ENCODE results near the gene ADAMTS15. TPM values are rescaled to one million over a fixed set of nuclear protein-coding genes. Genes with fewer than 3 reads are reported as not detected.

ADAMTS15 gene
- total and polyA plus RNA-seq, 2 donors (not counting 1 experiment from before 2014, with no cell fraction given) = not detected

DNA sequence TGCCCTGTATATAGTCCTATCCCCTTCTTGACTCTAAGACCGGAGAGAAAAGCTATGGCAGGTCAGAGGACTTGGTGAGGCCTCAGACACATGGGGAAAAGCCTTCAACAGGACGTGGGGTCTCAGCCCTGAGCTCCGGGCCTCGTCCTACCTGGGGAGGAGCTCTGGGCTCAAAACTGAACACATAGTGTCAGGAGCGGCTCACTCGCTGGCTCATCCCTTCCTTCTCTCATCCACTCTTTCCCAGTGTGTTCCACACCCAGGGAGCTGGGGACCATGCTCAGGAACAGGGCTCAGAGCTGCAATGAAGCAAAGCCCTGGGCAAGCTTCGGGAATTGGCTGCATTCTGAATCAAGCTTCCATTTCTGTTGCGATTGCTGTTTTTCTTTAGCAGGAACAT is 14.5 kb downstream of the ADAMTS15 start:
- DNase-seq (no peak), ATAC-seq (ENCODE audit: low read depth) (no peak)
- H2AFZ ChIP-seq (ENCODE audit: insufficient read depth, low read depth, low read length, poor library complexity, severe bottlenecking) = no peak overlapping the region
- H3K36me3 ChIP-seq (replicated peaks in 1 of 2; ENCODE audit: control extremely low read depth in 1 of 2, control insufficient read depth in 1 of 2, extremely low read depth in 1 of 2, insufficient read depth in 2 of 2, low read length in 1 of 2) = no peaks in the 10 kb centered on the region
- Mint-ChIP-seq H3K4me1 (no peaks in the 10 kb centered on the region), H3K9me3 (ENCODE audit: insufficient read depth) (no peaks in the 10 kb centered on the region), H3K27me3 (no peaks in the 10 kb centered on the region), H3K27ac (no peak overlapping the region), H3K4me3 (no peak overlapping the region)
- H3K4me1 ChIP-seq (ENCODE audit: control insufficient read depth in 2 of 2, insufficient read depth in 2 of 2, low read length in 2 of 2) = no peaks in the 10 kb centered on the region
- H3K9ac ChIP-seq (ENCODE audit: low read length) = no peak overlapping the region
- no peak overlapping the region for H3K4me2 ChIP-seq (replicated peaks; ENCODE audit: low read depth, low read length, poor library complexity, severe bottlenecking)
- H4K20me1 ChIP-seq (ENCODE audit: control insufficient read depth, insufficient read depth, low read length, poor library complexity, severe bottlenecking) = no peaks in the 10 kb centered on the region
- H3K27ac ChIP-seq (ENCODE audit: low read length in 2 of 2) = no peak overlapping the region
- ChIA-PET CTCF (interaction anchor here (1.1 kb wide), 1 partner anchor 32 kb away, joined by 3 read pairs; no protein-coding TSS in a partner anchor), POLR2A (no interaction called here)
- H3K4me3 ChIP-seq (ENCODE audit: control extremely low read depth in 1 of 5, extremely low read depth in 1 of 5, insufficient read depth in 1 of 5, low read depth in 2 of 5, low read length in 4 of 5) = no peak overlapping the region
- WGBS (ENCODE audit: insufficient coverage) = 89% methylated on average over 7 of the region's 8 CpGs
- TF ChIP-seq EZH2 (IDR thresholded peaks at IDR 0.05; ENCODE audit: borderline replicate concordance, insufficient read depth, low read depth, low read length, poor library complexity, severe bottlenecking) = no peak
- TF ChIP-seq, protein P1, sequence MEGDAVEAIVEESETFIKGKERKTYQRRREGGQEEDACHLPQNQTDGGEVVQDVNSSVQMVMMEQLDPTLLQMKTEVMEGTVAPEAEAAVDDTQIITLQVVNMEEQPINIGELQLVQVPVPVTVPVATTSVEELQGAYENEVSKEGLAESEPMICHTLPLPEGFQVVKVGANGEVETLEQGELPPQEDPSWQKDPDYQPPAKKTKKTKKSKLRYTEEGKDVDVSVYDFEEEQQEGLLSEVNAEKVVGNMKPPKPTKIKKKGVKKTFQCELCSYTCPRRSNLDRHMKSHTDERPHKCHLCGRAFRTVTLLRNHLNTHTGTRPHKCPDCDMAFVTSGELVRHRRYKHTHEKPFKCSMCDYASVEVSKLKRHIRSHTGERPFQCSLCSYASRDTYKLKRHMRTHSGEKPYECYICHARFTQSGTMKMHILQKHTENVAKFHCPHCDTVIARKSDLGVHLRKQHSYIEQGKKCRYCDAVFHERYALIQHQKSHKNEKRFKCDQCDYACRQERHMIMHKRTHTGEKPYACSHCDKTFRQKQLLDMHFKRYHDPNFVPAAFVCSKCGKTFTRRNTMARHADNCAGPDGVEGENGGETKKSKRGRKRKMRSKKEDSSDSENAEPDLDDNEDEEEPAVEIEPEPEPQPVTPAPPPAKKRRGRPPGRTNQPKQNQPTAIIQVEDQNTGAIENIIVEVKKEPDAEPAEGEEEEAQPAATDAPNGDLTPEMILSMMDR (IDR thresholded peaks at IDR 0.05) = no peak
- intact Hi-C loops (cut with micrococcal nuclease) = no loop called here
- no peaks in the 10 kb centered on the region for H3K9me3 ChIP-seq (ENCODE audit: control extremely low read depth in 1 of 3, control insufficient read depth in 2 of 3, insufficient read depth in 1 of 3, low read length in 2 of 3)
- H3K79me2 ChIP-seq (ENCODE audit: control insufficient read depth, insufficient read depth, low read length) = no peaks in the 10 kb centered on the region
- no peaks in the 10 kb centered on the region for H3K27me3 ChIP-seq (replicated peaks in 1 of 4; ENCODE audit: control extremely low read depth in 1 of 4, control insufficient read depth in 3 of 4, insufficient read depth in 4 of 4, low read length in 3 of 4)

DNA sequence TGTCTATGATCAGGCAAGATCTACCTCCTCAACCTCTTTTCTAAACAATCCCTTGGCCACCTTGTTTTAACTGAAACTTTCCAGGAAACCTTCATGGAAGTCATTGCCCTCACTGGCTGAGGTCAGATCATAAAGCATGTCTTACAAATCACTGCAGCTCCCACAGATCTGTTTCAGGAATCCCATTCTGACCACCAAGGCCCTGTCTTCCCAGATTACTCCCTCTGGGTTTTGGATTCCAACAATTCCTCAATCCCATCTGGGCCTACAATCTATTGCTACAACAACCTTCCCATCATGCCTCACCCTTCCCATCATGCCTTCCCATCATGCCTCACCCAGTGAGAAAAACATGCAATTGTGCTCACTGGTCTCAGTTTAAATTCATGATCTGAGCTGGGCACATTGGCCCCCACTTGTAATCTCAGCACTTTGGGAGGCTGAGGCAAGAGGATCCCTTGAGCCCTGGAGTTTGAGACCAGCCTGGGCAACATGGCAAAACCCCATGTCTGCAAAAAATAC is 15.9 kb downstream of the ADAMTS15 start:
- no peak overlapping the region for H3K4me2 ChIP-seq (replicated peaks; ENCODE audit: low read depth, low read length, poor library complexity, severe bottlenecking)
- H3K27ac ChIP-seq (ENCODE audit: low read length in 2 of 2) = no peak overlapping the region
- intact Hi-C loops (cut with micrococcal nuclease) = no loop called here
- POLR2A ChIA-PET = no interaction called here
- ATAC-seq (ENCODE audit: low read depth) (no peak), DNase-seq (no peak)
- H3K9me3 ChIP-seq (ENCODE audit: control extremely low read depth in 1 of 3, control insufficient read depth in 2 of 3, insufficient read depth in 1 of 3, low read length in 2 of 3) = no peaks in the 10 kb centered on the region
- peaks cover 4% of the 10 kb centered on the region for H3K27me3 Mint-ChIP-seq
- no peaks in the 10 kb centered on the region for H4K20me1 ChIP-seq (ENCODE audit: control insufficient read depth, insufficient read depth, low read length, poor library complexity, severe bottlenecking)
- TF ChIP-seq, protein P1 (IDR thresholded peaks at IDR 0.05) = no peak
- no peak for TF ChIP-seq EZH2 (IDR thresholded peaks at IDR 0.05; ENCODE audit: borderline replicate concordance, insufficient read depth, low read depth, low read length, poor library complexity, severe bottlenecking)
- H3K4me1 Mint-ChIP-seq = no peaks in the 10 kb centered on the region
- CTCF ChIA-PET = no interaction called here
- no peaks in the 10 kb centered on the region for H3K27me3 ChIP-seq (replicated peaks in 1 of 4; ENCODE audit: control extremely low read depth in 1 of 4, control insufficient read depth in 3 of 4, insufficient read depth in 4 of 4, low read length in 3 of 4)
- H3K9me3 Mint-ChIP-seq (ENCODE audit: insufficient read depth) = no peaks in the 10 kb centered on the region
- H3K27ac Mint-ChIP-seq = no peak overlapping the region
- H3K79me2 ChIP-seq (ENCODE audit: control insufficient read depth, insufficient read depth, low read length) = no peaks in the 10 kb centered on the region
- H3K4me1 ChIP-seq (ENCODE audit: control insufficient read depth in 2 of 2, insufficient read depth in 2 of 2, low read length in 2 of 2) = no peaks in the 10 kb centered on the region
- no peak overlapping the region for H3K4me3 ChIP-seq (ENCODE audit: control extremely low read depth in 1 of 5, extremely low read depth in 1 of 5, insufficient read depth in 1 of 5, low read depth in 2 of 5, low read length in 4 of 5)
- no peak overlapping the region for H2AFZ ChIP-seq (ENCODE audit: insufficient read depth, low read depth, low read length, poor library complexity, severe bottlenecking)
- H3K9ac ChIP-seq (ENCODE audit: low read length) = no peak overlapping the region
- no peak overlapping the region for H3K4me3 Mint-ChIP-seq
- H3K36me3 ChIP-seq (replicated peaks in 1 of 2; ENCODE audit: control extremely low read depth in 1 of 2, control insufficient read depth in 1 of 2, extremely low read depth in 1 of 2, insufficient read depth in 2 of 2, low read length in 1 of 2) = no peaks in the 10 kb centered on the region

Data from B cell (primary cell).